ENCODE results near the gene ATP6V1C2. TPM values are rescaled to one million over a fixed set of nuclear protein-coding genes. Genes with fewer than 3 reads are reported as not detected.

The ATP6V1C2 gene
- total and polyA plus RNA-seq, 9 of the 15 experiments (the other 6 are each of a cell fraction or from before 2014, with no cell fraction given), result 0.01 to 0.31 (median 0.10) TPM; not detected in 4

GRCh38 chr2:10810202-10811161 lies 89.1 kb downstream of the ATP6V1C2 start (continued):
- TF ChIP-seq TEAD4 (IDR thresholded peaks at IDR 0.05; ENCODE audit: low read length) (peak; percentile 77), TEAD4 (CRISPR knock-in tag; IDR thresholded peaks at IDR 0.05; ENCODE audit: borderline replicate concordance) (no peak), ZNF133 (CRISPR knock-in tag; IDR thresholded peaks at IDR 0.05) (no peak), ZNF407 (IDR thresholded peaks at IDR 0.05; ENCODE audit: low read depth) (no peak), KLF16 (IDR thresholded peaks at IDR 0.05) (no peak), ZNF395 (CRISPR knock-in tag; IDR thresholded peaks at IDR 0.05) (no peak), CREB1 (IDR thresholded peaks at IDR 0.05) (0 out of 2 replicates have a peak, but pooled peaks have one; percentile 21), CREB1 (CRISPR knock-in tag; IDR thresholded peaks at IDR 0.05) (no peak), ZNF384 (IDR thresholded peaks at IDR 0.05; ENCODE audit: low read depth, low read length) (no peak), TAF1 (IDR thresholded peaks at IDR 0.05; ENCODE audit: control insufficient read depth, extremely low read depth, insufficient read depth, low read length, severe bottlenecking) (no peak), TBP (optimal IDR thresholded peaks at IDR 0.05; ENCODE audit: low read depth, low read length) (no peak), TCF7 (IDR thresholded peaks at IDR 0.05; ENCODE audit: borderline replicate concordance) (no peak), DACH1 (IDR thresholded peaks at IDR 0.05; ENCODE audit: partially characterized antibody) (no peak), THAP12 (CRISPR knock-in tag; IDR thresholded peaks at IDR 0.05) (no peak), ZNF75A (CRISPR knock-in tag; IDR thresholded peaks at IDR 0.05) (no peak)

All from K562 (cell line).